Activated T-helper 2 cell treated with anti-CD3 and anti-CD28 coated beads, Interferon-gamma antibody, Interleukin-2, Interleukin-4, amounts not matched to agents 10 μg/mL and 5 μg/mL and 100 μg/mL, durations not matched to agents 14 hours and 24 hours and 36 hours (primary cell): ENCODE results near the gene SMKR1. TPM values are rescaled to one million over a fixed set of nuclear protein-coding genes. Genes with fewer than 3 reads are reported as not detected.
A peak's percentile ranks its signal among the peaks of the same experiment; 100 is the strongest.
"Not testable (repeated sequence)": the region's sequence is repeated elsewhere in the genome, so short reads cannot be mapped to it uniquely, and the experiment has no call there.

Experiments used
- DNase-seq: peaks from one replicate; pipeline ENCODE4 v3.0.0; 2021; ENCODE audit warnings: low spot score
- H3K27ac Mint-ChIP-seq: one replicate; pipeline ENCODE4 v1.8.0; 2021; ENCODE audit warnings: mixed read lengths
- H3K27me3 Mint-ChIP-seq: one replicate; pipeline ENCODE4 v1.8.0; 2021; ENCODE audit warnings: low read depth, mixed read lengths
- H3K36me3 Mint-ChIP-seq: one replicate; pipeline ENCODE4 v1.8.0; 2021; ENCODE audit warnings: low read depth, mixed read lengths
- H3K4me1 Mint-ChIP-seq: one replicate; pipeline ENCODE4 v1.8.0; 2021; ENCODE audit warnings: low read depth, mixed read lengths
- H3K4me3 Mint-ChIP-seq: one replicate; pipeline ENCODE4 v1.8.0; 2021; ENCODE audit warnings: low read depth, mild to moderate bottlenecking, moderate library complexity, mixed read lengths
- H3K9me3 Mint-ChIP-seq: one replicate; pipeline ENCODE4 v1.8.0; 2021; ENCODE audit warnings: mixed read lengths
- intact Hi-C: fragments of 100-400 bp; cut with micrococcal nuclease; formaldehyde crosslinking; loops from one replicate; pipeline ENCODE4 v1.15.1; 2023
- total RNA-seq: library from RNA; stranded (reverse); gene quantifications from 2 replicates; pipeline ENCODE4 v1.2.3, GENCODE V29; 2022

Gene SMKR1
- total RNA-seq, 1 donor from 2014 or later, result 4.7 TPM

DNA sequence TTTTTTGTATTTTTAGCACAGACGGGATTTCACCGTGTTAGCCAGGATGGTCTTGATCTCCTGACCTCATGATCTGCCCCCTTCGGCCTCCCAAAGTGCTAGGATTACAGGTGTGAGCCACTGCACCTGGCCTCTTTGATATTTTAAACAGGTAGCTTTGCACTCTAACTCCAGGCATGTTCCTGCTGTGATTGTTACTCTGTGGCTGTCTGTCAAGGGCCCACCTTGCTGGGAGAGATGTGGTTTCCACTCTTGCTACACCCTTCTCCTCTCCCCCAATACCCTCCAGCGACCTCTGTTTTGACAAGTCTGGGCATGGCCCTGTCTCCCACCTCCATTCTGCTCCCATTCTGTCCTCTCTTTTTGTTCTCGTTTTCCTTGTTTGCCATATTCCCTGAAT lies 17.1 kb downstream of the SMKR1 start:
- intact Hi-C loops, result no loop called here
- no peaks in the 10 kb centered on the region for H3K36me3 Mint-ChIP-seq
- H3K9me3 Mint-ChIP-seq, result no peaks in the 10 kb centered on the region
- DNase-seq, result no peak
- no peak overlapping the region for H3K4me3 Mint-ChIP-seq
- H3K4me1 Mint-ChIP-seq, result no peaks in the 10 kb centered on the region
- peaks cover 19% of the 10 kb centered on the region for H3K27me3 Mint-ChIP-seq
- H3K27ac Mint-ChIP-seq, result no peak overlapping the region

DNA sequence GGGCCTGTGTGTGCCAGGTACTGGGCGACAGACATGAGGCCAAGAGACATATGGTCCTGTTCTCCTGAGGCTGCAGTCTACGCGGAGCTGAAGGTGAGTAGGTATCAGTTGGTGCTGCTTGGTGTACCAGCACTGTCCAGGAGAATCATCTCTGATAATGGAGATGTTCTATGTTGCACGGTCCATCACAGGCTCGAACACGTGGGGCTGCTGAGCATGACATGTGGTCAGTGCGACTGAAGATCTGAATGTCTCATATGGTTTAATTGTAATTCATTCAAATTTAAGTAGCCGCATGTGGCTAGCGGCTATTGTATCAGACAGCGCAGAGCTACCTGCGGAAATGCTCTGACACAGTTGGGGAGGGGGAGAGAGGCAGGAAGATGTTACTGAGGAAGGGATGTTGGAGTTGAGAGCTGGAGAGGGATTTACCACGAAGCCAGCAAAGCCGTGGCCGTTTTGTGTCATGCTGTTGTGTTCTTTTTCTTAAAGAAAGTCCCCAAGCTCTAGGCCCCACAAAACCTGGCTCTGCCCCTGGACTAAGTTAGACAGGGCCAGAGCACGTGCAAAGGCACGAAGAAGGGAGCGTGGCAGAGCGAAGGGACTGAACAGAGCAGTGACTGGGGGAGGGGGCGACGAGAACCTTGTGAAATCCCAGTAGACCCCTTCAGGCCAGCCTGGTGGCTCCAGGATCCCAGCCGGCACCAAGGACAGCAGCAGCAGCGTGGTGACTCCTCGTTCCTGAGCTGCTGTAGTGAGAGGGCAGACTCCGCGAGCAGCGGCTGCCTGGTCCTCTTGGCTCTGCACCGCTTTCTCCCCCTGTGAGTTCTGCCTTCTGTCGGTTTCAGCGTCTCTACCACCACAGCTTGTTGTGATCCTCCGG lies 20.0 kb downstream of the SMKR1 start:
- H3K27me3 Mint-ChIP-seq, result peaks cover 21% of the 10 kb centered on the region
- intact Hi-C loops, result no loop called here

DNA sequence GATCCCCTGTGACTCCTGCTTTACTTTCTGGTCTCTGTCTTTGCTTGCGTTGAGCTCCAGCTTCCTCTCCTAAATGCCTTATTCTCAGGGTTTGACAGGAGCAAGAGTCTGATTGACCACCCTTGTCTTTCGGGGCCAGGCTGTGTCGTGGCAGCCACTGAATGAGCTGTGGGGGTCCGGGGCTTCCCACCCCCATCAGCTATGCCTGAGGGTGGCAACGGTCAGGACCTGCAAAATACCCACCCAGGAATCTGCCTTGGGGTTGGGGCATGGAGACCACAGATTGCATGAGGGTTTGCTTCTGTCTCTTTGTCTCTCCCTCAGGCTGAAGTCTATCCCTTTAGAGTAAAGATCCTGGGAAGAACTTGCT lies 20.6 kb downstream of the SMKR1 start:
- no peaks in the 10 kb centered on the region for H3K4me1 Mint-ChIP-seq
- no peaks in the 10 kb centered on the region for H3K36me3 Mint-ChIP-seq
- peaks cover 20% of the 10 kb centered on the region for H3K27me3 Mint-ChIP-seq
- no peak overlapping the region for H3K27ac Mint-ChIP-seq
- intact Hi-C loops, result no loop called here
- H3K4me3 Mint-ChIP-seq, result no peak overlapping the region
- H3K9me3 Mint-ChIP-seq, result no peaks in the 10 kb centered on the region
- no peak for DNase-seq

More for the DNA sequence above, 20.0 kb downstream of the SMKR1 start:
- no peak for DNase-seq
- Mint-ChIP-seq H3K4me1 (no peaks in the 10 kb centered on the region), H3K4me3 (no peak overlapping the region), H3K36me3 (no peaks in the 10 kb centered on the region), H3K9me3 (no peaks in the 10 kb centered on the region), H3K27ac (no peak overlapping the region)

DNA sequence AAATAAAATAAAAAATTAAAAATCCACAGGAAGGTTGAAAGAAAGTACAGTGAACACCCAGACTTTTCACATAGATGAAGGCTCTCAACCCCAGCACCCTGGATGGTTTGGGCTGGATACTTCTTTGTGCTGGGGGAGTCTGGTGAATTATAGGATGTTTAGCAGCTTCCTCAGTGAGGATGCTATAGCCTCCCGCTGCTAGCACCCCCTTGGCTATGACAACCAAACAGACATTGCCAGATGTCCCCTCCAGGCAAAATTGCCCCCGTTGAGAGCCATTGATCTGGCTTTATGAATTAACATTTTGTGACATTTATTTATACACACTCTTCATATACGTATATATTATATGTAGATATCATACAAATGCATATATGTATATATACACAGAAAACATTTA lies 21.6 kb downstream of the SMKR1 start:
- intact Hi-C loops, result no loop called here
- Mint-ChIP-seq H3K9me3 (no peaks in the 10 kb centered on the region), H3K27ac (no peak overlapping the region), H3K4me1 (no peaks in the 10 kb centered on the region), H3K36me3 (no peaks in the 10 kb centered on the region), H3K27me3 (peaks cover 19% of the 10 kb centered on the region), H3K4me3 (no peak overlapping the region)
- DNase-seq, result no peak

DNA sequence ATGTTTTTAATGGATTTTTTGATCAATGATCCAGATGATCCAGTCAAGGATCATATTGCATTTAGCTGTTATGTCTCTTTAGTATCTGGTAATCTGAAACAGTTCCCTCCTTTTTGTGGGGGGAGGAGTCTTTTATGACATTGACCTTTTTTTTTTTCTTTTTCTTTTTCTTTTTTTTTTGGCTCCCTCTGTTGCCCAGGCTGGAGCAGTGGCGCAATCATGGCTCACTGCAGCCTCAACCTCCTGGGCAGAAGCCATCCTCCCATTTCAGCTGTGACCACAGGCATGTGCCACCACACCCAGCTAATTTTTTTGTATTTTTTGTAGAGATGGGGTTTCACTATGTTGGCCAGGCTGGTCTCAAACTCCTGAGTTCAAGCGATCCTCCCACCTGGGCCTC lies 22.1 kb downstream of the SMKR1 start:
- H3K36me3 Mint-ChIP-seq, result not testable (repeated sequence)

DNA sequence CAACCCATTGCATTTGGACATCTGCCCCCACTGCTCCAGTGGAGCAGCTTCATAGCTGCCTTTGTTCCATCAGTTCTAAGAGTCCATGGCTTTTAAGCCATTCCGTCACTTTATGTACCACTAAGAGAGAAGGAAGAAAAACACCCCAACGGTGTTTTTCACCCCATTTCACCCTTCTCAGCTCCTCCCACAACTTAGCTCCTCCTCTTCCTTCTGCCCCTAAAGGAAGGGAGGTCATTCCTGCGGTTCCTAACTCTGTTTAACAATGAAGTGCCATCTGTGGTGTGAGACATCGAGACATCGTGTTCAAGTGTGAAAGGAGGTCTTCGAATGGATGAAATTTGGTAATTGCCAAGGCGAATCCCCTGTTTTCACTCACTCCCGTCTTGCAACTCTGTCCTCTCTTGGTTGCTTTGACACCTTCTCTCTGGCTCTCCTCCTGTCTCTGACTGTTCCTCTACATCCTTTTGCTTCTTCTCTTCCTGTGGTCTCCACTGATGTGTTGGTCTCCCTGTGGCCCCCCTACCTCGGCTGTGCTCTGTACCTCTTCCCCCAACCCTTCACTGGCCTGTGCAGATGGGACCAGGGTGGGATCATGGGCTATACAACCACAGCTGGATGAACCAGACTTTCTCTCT lies 23.0 kb downstream of the SMKR1 start:
- peaks cover 13% of the 10 kb centered on the region for H3K27me3 Mint-ChIP-seq
- intact Hi-C loops, result no loop called here
- H3K27ac Mint-ChIP-seq, result no peak overlapping the region
- no peaks in the 10 kb centered on the region for H3K36me3 Mint-ChIP-seq
- H3K4me1 Mint-ChIP-seq, result no peaks in the 10 kb centered on the region
- H3K9me3 Mint-ChIP-seq, result no peaks in the 10 kb centered on the region
- DNase-seq, result no peak
- H3K4me3 Mint-ChIP-seq, result no peak overlapping the region

More for the DNA sequence above, 22.1 kb downstream of the SMKR1 start:
- H3K27ac Mint-ChIP-seq, H3K4me1 Mint-ChIP-seq, H3K4me3 Mint-ChIP-seq, H3K9me3 Mint-ChIP-seq, intact Hi-C loops, DNase-seq: not testable (repeated sequence)
- peaks cover 19% of the 10 kb centered on the region for H3K27me3 Mint-ChIP-seq

DNA sequence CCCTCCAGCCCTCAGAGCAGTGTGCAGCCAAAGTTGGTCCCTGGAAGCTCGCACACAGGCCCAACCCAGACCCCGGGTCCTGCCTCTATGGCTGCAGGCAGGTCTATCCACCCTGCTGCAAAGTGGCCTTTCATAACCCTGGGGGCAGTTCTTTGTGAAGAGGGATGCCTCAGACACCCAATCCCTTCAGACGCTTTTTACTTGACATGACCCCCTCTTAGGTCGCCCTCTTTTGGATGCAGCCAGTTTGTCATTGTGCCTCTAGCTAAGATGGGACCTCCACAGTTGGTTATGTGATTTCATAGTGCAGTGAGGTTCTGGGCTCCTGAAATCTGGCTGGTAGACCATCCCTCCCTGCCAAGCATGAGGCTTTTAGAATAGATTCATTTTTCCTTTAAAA lies 27.3 kb downstream of the SMKR1 start:
- H3K4me1 Mint-ChIP-seq, result peaks cover 10% of the 10 kb centered on the region
- intact Hi-C loops, result loop anchor here (2.0 kb wide), 2 partner anchors 27 to 57 kb away; partner anchors contain the start of gene SMKR1
- no peak overlapping the region for H3K27ac Mint-ChIP-seq
- DNase-seq, result no peak
- peaks cover 2% of the 10 kb centered on the region for H3K27me3 Mint-ChIP-seq
- no peak overlapping the region for H3K4me3 Mint-ChIP-seq
- no peaks in the 10 kb centered on the region for H3K36me3 Mint-ChIP-seq
- no peaks in the 10 kb centered on the region for H3K9me3 Mint-ChIP-seq

DNA sequence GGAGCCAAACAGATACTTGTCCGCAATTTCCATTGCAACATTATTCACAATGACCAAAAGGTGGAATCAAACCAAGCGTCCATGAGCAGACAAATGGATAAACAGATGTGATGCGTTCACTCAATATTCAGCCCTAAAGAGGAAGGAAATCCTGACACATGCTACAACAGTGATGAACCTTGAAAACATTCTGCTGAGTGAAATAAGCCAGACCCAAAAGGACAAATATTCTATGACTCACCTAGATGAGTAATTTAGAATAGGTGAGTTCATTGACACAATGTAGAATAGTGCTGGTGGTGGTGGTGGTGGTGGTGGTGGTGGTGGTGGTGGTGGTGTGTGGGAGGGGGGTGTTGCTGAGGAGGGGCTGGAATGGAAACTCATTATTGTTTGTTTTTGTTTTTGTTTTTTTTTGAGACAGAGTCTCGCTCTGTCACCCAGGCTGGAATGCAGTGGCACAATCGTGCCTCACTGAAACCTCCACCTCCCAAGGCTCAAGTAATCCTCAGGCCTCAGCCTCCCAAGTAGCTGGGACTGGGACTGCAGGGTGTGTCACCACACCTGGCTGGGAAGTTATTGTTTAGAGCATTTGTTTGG lies 28.6 kb downstream of the SMKR1 start:
- no peaks in the 10 kb centered on the region for H3K9me3 Mint-ChIP-seq
- intact Hi-C loops, result loop anchor here (2.0 kb wide), 2 partner anchors 28 to 58 kb away; partner anchors contain the start of gene SMKR1
- H3K27me3 Mint-ChIP-seq, result no peaks in the 10 kb centered on the region
- H3K4me3 Mint-ChIP-seq, result no peak overlapping the region
- H3K27ac Mint-ChIP-seq, result peak overlapping the region; percentile 59
- H3K36me3 Mint-ChIP-seq, result no peaks in the 10 kb centered on the region
- H3K4me1 Mint-ChIP-seq, result peaks cover 13% of the 10 kb centered on the region
- no peak for DNase-seq

DNA sequence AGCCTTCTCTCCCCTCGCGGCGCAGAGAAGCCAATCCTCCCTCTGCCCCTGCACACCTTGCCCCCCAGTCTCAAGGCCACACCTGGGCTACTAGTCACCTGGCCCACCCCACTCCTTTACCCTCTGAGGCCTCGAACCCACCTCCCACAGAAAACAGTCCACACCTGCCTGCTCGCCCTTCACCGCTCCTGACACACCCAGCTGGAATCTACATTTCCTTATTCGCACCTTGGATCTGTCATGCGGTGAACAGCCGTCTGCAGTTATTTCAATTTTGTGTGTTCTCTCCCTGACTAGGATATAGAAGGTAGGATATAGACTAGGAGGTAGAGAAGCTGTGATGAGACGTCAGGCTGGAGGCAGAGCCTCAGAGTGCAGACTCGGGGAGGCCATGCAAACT lies 29.4 kb downstream of the SMKR1 start:
- H3K4me1 Mint-ChIP-seq, result peaks cover 19% of the 10 kb centered on the region
- no peak for DNase-seq
- intact Hi-C loops, result loop anchor here (2.0 kb wide), 2 partner anchors 29 to 59 kb away; partner anchors contain the start of gene SMKR1
- H3K4me3 Mint-ChIP-seq, result no peak overlapping the region
- H3K36me3 Mint-ChIP-seq, result no peaks in the 10 kb centered on the region
- no peak overlapping the region for H3K27ac Mint-ChIP-seq
- H3K27me3 Mint-ChIP-seq, result no peaks in the 10 kb centered on the region
- H3K9me3 Mint-ChIP-seq, result no peaks in the 10 kb centered on the region

DNA sequence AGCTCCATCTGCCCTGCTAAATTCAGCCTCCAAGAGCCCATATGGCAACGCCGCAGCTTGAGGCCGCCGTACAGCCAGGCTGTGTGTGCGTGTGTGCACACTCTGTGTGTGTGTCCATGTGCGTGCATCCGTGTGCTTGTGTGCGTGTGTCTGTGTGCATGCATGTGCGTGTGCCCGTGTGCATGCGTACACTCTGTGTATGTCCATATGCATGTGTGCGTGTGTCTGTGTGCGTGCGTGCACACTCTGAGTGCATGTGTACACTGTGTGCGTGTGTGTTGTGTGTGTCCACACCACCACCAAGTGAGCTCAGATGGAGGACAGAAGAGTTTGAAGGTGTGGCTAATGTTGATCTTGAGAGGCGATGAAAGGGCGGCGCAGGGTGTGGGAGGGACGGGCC lies 30.0 kb downstream of the SMKR1 start:
- Mint-ChIP-seq H3K4me1 (peaks cover 19% of the 10 kb centered on the region), H3K27ac (no peak overlapping the region), H3K27me3 (no peaks in the 10 kb centered on the region), H3K4me3 (no peak overlapping the region), H3K36me3 (no peaks in the 10 kb centered on the region), H3K9me3 (no peaks in the 10 kb centered on the region)
- intact Hi-C loops, result no loop called here
- DNase-seq, result no peak

DNA sequence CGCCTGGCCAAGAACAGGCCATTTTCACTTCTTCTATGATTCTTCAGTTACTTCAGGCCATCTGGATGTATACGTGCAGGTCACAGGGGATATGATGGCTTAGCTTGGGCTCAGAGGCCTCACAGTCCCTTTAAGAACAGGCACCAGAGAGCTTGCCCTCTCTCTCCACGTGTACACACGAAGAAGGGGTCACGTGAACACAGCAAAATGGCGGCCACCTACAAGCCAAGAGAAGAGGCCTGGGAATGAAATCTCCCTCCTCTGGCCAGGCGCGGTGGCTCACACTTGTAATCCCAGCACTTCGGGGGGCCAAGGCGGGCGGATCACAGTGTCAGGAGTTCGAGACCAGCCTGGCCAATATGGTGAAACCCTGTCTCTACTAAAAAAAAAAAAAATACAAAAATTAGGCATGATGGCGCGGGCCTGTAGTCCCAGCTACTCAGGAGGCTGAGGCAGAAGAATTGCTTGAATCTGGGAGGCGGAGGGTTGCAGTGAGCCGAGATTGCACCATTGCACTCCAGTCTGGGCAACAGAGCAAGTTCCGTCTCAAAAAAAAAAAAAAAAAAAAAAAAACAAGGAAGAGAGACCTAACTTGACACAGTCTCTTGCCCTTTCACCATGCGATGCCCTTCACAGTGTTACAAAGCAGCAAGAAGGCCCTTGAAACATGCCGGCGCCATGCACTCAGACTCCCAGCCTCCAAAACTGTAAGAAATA lies 32.4 kb downstream of the SMKR1 start:
- intact Hi-C loops, H3K27ac Mint-ChIP-seq, H3K36me3 Mint-ChIP-seq, H3K27me3 Mint-ChIP-seq, DNase-seq, H3K9me3 Mint-ChIP-seq, H3K4me3 Mint-ChIP-seq: not testable (repeated sequence)
- peaks cover 19% of the 10 kb centered on the region for H3K4me1 Mint-ChIP-seq

DNA sequence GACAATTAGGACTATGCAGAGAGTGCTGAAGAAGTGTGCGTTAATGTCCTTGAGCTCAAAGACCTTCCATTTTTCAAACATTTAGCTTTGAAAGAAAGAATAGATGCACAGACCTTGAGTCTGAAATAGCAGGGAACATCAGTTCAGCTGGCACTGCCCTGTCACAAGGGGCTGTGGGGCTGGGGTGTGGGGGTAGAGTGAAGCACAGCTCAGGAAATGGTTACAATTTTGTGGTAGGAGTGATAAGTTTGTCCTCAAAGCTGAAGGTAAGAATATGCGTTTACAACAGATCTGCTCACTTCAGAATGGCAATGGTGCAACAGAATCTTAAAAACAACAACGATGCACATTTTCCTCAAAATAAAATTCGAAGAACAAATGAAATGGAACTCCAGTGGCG lies 33.6 kb downstream of the SMKR1 start:
- no peaks in the 10 kb centered on the region for H3K36me3 Mint-ChIP-seq
- peak overlapping the region; percentile 47 for H3K27ac Mint-ChIP-seq
- H3K4me1 Mint-ChIP-seq, result peaks cover 16% of the 10 kb centered on the region
- H3K4me3 Mint-ChIP-seq, result no peak overlapping the region
- intact Hi-C loops, result no loop called here
- no peaks in the 10 kb centered on the region for H3K27me3 Mint-ChIP-seq
- no peak for DNase-seq
- no peaks in the 10 kb centered on the region for H3K9me3 Mint-ChIP-seq
